Ishikawa (cell line): ENCODE results near the gene INTS6.

Experiments used
- CEBPB ChIP-seq: IDR thresholded peaks from 2 replicates; pipeline ENCODE4 v1.6.1; 2012
- CREB1 ChIP-seq: IDR thresholded peaks from 2 replicates; pipeline ENCODE4 v1.6.1; 2012; ENCODE audit warnings: low read depth
- EGR1 ChIP-seq: IDR thresholded peaks from 2 replicates; pipeline ENCODE4 v1.6.1; 2012
- EP300 ChIP-seq: IDR thresholded peaks from 2 replicates; pipeline ENCODE4 v1.6.1; 2012; ENCODE audit warnings: borderline replicate concordance
- FOXM1 ChIP-seq: IDR thresholded peaks from 2 replicates; pipeline ENCODE4 v1.6.1; 2012; ENCODE audit warnings: low read depth, borderline replicate concordance
- NFIC ChIP-seq: IDR thresholded peaks from 2 replicates; pipeline ENCODE4 v1.6.1; 2012
- RAD21 ChIP-seq: IDR thresholded peaks from 2 replicates; pipeline ENCODE4 v1.6.1; 2012; ENCODE audit warnings: low read depth
- TAF1 ChIP-seq: IDR thresholded peaks from 2 replicates; pipeline ENCODE4 v1.6.1; 2012; ENCODE audit warnings: low read depth, mild to moderate bottlenecking
- TCF12 ChIP-seq: IDR thresholded peaks from 2 replicates; pipeline ENCODE4 v1.6.1; 2012; ENCODE audit warnings: low read depth
- TEAD4 ChIP-seq: IDR thresholded peaks from 2 replicates; pipeline ENCODE4 v1.6.1; 2012
- YY1 ChIP-seq: IDR thresholded peaks from 2 replicates; pipeline ENCODE4 v1.6.1; 2012; ENCODE audit warnings: low read depth
- ZBTB7A ChIP-seq: IDR thresholded peaks from 2 replicates; pipeline ENCODE4 v1.6.1; 2012; ENCODE audit warnings: low read depth
- TF ChIP-seq, protein P1 (sequence below): IDR thresholded peaks from 2 replicates; pipeline ENCODE4 v1.6.1; 2012
- TF ChIP-seq, protein P2 (sequence below): IDR thresholded peaks from 2 replicates; pipeline ENCODE4 v1.6.1; 2012; ENCODE audit warnings: low read depth, mild to moderate bottlenecking
- TF ChIP-seq, protein P3 (sequence below): IDR thresholded peaks from 2 replicates; pipeline ENCODE4 v1.6.1; 2012

INTS6 gene

DNA sequence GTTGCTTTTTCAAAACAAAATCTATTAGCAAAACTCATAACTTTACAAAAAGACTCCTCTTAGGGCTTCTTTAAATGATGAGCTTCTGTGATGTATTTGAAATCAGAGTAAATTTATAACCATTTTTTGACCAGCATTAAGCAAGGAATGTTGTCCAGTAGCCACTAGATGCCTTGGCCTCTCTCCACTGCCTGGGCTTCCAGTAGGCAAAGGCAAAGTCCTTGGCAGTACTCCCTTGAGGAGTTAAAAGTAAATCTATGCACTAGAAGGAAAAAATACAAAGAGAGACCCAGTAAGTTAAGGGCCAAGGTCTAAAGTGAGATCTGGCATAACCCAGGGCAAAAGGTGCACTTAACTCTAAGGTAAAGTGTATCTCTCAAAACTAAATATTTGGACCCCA is 103.8 kb downstream of the INTS6 start:
- TF ChIP-seq TEAD4 (no peak), EGR1 (no peak), ZBTB7A (no peak), CREB1 (no peak), YY1 (no peak), RAD21 (no peak), EP300 (no peak), TAF1 (no peak), CEBPB (no peak), TCF12 (no peak)
- TF ChIP-seq, protein P1, sequence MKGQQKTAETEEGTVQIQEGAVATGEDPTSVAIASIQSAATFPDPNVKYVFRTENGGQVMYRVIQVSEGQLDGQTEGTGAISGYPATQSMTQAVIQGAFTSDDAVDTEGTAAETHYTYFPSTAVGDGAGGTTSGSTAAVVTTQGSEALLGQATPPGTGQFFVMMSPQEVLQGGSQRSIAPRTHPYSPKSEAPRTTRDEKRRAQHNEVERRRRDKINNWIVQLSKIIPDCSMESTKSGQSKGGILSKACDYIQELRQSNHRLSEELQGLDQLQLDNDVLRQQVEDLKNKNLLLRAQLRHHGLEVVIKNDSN = no peak
- TF ChIP-seq, protein P2, sequence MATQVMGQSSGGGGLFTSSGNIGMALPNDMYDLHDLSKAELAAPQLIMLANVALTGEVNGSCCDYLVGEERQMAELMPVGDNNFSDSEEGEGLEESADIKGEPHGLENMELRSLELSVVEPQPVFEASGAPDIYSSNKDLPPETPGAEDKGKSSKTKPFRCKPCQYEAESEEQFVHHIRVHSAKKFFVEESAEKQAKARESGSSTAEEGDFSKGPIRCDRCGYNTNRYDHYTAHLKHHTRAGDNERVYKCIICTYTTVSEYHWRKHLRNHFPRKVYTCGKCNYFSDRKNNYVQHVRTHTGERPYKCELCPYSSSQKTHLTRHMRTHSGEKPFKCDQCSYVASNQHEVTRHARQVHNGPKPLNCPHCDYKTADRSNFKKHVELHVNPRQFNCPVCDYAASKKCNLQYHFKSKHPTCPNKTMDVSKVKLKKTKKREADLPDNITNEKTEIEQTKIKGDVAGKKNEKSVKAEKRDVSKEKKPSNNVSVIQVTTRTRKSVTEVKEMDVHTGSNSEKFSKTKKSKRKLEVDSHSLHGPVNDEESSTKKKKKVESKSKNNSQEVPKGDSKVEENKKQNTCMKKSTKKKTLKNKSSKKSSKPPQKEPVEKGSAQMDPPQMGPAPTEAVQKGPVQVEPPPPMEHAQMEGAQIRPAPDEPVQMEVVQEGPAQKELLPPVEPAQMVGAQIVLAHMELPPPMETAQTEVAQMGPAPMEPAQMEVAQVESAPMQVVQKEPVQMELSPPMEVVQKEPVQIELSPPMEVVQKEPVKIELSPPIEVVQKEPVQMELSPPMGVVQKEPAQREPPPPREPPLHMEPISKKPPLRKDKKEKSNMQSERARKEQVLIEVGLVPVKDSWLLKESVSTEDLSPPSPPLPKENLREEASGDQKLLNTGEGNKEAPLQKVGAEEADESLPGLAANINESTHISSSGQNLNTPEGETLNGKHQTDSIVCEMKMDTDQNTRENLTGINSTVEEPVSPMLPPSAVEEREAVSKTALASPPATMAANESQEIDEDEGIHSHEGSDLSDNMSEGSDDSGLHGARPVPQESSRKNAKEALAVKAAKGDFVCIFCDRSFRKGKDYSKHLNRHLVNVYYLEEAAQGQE = no peak

DNA sequence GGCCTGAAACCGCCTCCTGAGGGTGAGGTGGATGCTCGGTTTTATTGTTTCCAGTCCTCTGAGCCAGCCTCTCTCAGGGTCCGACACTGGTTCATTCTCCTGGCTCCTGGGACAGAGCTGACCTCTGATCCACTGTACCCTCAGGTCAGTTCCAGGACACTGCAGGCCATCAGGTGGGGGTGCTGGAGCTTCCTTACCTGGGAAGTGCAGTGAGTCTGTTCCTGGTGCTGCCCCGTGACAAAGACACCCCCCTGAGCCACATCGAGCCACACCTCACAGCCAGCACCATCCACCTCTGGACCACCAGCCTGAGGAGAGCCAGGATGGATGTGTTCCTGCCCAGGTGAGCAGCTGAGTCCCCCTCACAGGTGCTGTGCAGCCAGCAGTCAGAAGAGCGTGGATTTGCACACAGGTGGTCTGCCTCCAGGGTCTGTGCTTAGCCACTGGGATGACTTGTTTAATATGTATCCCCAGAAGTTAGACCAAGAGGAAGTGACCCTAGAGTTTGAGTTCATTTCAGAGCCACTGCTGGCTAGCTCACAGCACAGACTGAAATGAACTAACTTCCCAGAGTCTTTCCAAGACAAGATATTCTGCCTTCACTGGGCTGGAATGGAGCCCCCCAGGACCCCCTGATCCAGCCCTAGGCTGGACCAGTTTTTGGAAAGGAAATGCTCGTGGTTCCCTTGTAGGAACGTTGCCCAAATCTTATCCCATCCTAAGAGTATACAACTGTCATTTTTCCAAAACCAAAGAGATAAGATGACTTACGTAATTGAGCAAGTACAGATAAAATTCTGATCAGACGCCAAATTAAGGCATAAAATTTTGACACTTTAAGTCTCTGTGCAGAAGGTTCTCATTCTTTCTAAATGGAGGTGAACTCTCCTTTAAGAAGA is 104.5 kb downstream of the INTS6 start:
- TF ChIP-seq TAF1 (no peak), ZBTB7A (no peak), NFIC (no peak), EGR1 (no peak), TCF12 (no peak), RAD21 (no peak), FOXM1 (no peak), EP300 (no peak), CEBPB (no peak), CREB1 (no peak), YY1 (no peak), TEAD4 (no peak)
- TF ChIP-seq, protein P1 = no peak
- TF ChIP-seq, protein P3, sequence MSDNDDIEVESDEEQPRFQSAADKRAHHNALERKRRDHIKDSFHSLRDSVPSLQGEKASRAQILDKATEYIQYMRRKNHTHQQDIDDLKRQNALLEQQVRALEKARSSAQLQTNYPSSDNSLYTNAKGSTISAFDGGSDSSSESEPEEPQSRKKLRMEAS = no peak
- TF ChIP-seq, protein P2 = no peak

DNA sequence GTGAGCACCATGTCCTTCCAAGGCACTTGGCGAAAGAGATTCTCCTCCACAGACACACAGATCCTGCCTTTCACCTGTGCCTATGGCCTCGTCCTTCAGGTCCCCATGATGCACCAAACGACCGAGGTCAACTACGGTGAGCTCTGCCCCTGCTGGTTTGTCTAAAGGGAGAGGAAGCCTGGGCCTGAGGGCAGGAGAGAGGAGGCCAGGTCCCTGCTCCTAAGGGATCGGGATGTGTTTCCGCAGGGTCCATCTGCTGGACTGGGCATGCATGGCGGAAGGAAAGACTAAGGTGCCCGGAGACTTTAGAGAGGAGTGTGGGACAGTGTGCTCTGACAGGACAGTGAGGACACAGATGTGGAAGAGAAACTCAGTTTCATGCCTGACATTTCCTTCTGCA is 105.7 kb downstream of the INTS6 start:
- TF ChIP-seq TEAD4 = no peak
- TF ChIP-seq, protein P3 = no peak

DNA sequence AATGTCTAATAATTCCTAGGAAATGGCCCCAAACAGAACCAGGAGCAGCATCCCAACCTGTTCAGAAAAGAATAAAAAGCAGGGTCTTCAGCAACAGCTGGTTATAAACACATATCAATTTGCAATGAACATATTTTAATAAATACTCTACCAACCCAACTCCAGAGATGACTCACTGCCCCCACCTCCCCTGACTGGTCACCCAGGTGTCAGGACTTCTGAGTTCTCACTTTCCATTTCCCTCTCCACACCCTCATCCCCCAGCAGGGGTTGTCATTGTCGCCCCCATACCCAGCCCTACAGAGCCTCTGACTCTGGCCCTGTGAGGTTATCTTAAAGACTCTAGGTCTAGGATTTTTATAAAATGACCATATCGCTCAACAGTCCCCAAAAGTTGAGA is 106.4 kb downstream of the INTS6 start:
- TF ChIP-seq FOXM1 (no peak), TCF12 (no peak)

DNA sequence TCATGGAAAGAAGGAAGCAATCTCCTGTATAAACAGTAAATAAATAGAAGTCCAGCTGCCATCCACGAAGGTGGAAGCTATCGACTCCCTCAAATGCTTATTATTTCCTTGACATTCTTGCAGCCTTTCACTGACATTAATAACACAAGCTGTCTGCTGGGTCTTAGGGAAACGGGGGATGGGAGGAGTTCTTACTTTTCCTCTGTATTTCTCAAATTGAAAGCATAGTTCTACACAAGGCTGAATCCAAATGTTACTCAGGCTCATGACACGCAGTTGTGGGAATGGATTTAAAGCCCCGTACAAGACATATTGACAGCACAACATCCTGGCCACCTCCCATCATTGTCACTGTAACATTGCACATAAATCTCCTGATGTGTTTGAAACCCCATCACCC is 109.4 kb downstream of the INTS6 start:
- TF ChIP-seq, protein P1 = no peak
- TF ChIP-seq YY1 (no peak), NFIC (no peak), TEAD4 (no peak), FOXM1 (no peak), TAF1 (no peak), RAD21 (no peak), EGR1 (no peak), CREB1 (no peak), EP300 (no peak), TCF12 (no peak), ZBTB7A (no peak), CEBPB (no peak)
- TF ChIP-seq, protein P3 = no peak
- TF ChIP-seq, protein P2 = no peak
